Esophagus muscularis mucosa (tissue), 4 donors: ENCODE data around the gene HIGD2A.

Source experiments
- EP300 ChIP-seq: sonication (generic); formaldehyde crosslinking; IDR thresholded peaks from one replicate; pipeline ENCODE4 v1.6.1; 2017; ENCODE audit warnings: antibody characterized with exemption
- POLR2A ChIP-seq: fragments of 450-650 bp; IDR thresholded peaks from one replicate; pipeline ENCODE4 v1.6.1; 2017; ENCODE audit warnings: antibody characterized with exemption, moderate library complexity, mild to moderate bottlenecking, low read depth
- POLR2AphosphoS5 ChIP-seq, 2 donors: sonication (generic); formaldehyde crosslinking; IDR thresholded peaks; one replicate each; pipeline ENCODE4 v1.6.1; 2017; ENCODE audit warnings: antibody characterized with exemption in 2 of 2
- TF ChIP-seq, protein P1 (sequence below), 3 experiments: fragments of 200-600 bp in 2 of 3; fragments of 450-650 bp in 1 of 3; sonication (generic) in 2 of 3; IDR thresholded peaks; one replicate each; pipeline ENCODE4 v1.5.1; 2017 to 2019; ENCODE audit warnings: antibody characterized with exemption in 3 of 3, mild to moderate bottlenecking in 2 of 3, moderate library complexity in 1 of 3

DNA sequence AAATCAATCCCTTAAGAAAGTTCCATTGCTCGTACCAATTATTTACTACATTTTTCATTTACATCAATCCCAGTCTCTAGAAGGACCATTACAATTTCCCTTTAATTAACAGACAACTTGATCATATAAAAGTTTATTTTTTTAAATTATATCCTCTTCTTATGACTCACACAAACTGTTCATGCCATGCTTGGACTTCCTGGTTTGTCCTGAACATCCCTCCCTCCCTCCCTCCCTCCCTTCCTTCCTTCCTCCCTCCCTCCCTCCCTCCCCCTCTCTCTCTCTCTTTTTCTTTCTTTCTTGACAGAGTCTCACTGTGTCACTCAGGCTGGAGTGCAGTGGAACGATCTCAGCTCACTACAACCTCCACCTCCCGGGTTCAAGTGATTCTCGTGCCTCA, 39.4 kb downstream of the HIGD2A start:
- TF ChIP-seq EP300 (no peak), POLR2AphosphoS5 (IDR thresholded peaks at IDR 0.05) (no peak), POLR2A (no peak)
- TF ChIP-seq, protein P1, sequence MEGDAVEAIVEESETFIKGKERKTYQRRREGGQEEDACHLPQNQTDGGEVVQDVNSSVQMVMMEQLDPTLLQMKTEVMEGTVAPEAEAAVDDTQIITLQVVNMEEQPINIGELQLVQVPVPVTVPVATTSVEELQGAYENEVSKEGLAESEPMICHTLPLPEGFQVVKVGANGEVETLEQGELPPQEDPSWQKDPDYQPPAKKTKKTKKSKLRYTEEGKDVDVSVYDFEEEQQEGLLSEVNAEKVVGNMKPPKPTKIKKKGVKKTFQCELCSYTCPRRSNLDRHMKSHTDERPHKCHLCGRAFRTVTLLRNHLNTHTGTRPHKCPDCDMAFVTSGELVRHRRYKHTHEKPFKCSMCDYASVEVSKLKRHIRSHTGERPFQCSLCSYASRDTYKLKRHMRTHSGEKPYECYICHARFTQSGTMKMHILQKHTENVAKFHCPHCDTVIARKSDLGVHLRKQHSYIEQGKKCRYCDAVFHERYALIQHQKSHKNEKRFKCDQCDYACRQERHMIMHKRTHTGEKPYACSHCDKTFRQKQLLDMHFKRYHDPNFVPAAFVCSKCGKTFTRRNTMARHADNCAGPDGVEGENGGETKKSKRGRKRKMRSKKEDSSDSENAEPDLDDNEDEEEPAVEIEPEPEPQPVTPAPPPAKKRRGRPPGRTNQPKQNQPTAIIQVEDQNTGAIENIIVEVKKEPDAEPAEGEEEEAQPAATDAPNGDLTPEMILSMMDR (IDR thresholded peaks at IDR 0.05): no peak
